Islet precursor cell (in vitro differentiated cells): ENCODE measurements around the gene TNPO2.
A peak's percentile ranks its signal among the peaks of the same experiment; 100 is the strongest.
"Not testable (repeated sequence)": the region's sequence is repeated elsewhere in the genome, so short reads cannot be mapped to it uniquely, and the experiment has no call there.

Experiments used
- DNase-seq: peaks from one replicate; pipeline ENCODE4 v3.0.0-alpha.2; 2018

Gene TNPO2

DNA sequence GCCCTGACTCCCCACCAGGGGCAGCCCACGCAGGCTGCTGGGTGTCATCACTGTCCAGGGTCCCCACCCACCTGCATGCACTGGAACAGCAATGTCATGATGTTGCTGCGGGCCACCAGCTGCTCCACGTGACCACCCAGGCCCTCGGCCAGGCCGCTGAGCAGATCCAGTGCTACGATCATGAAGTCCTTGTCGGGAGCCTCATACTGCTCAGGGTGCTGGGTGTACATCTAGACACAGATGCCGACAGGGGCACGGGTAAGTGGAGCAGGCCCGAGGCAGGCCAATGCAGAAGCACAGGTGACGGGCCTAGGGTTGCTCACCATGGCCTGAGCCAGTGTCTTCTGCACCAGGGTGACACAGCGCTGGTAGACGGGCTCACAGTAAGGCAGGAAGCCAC, 18.6 kb downstream of the TNPO2 start:
- no peak for DNase-seq

DNA sequence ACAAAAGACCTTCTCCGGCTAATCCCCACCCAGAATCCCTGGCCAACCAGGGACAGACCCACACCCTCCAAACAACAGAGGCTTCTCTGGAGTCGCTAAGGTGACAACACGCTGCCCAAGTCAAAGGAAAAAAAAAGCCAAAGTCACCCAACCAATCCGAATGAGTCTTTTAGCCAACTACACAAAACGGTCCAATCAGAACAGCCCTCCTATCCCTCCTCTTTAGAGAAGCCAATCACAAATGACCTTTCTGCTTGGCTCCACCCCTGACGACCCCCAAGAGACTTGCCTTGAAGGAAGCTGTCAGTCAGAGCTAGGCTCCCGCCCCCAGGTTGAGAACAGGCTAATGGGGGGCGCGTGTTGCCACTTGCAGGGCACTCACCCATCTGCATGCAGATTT, 20.7 kb downstream of the TNPO2 start:
- DNase-seq = peak; percentile 84

DNA sequence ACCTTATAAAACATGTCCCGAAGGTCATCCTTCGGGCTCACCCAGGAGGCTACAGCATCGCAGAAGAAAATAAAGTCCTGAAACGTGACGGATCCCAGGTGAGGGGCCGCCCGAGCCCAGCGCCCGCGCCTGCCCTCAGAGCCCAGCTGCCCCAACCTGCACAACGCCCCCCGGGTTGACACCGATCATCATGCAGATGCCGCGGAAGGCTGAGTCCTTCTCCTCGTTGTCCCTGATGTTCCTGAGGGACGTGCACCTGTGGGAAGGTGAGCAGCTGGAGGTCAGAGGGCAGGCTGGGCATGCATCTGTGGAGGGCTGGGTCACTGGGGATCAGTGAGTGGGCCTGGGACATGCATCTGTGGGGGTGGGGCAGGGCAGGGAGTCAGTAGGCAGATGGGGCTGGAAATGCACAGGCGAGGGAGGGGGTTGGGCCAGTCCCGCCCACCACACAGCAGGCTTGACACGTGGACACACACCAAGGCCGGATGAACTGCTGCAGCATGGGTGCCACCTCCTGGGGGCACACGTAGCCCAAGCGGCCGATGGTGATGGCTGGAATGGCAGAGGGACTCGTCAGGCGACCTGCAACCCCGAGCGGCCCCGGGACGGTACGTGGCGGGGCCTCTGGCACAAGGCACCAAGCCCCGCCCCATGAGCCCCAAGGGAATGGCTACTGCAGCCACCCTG, 22.0 kb downstream of the TNPO2 start:
- DNase-seq = no peak

GRCh38 chr19:12698138-12698537, 25.6 kb downstream of the TNPO2 start:
- DNase-seq = no peak

- not testable (repeated sequence) for DNase-seq
Observed at GRCh38 chr19:12697425-12697824, 26.3 kb downstream of the TNPO2 start.

DNA sequence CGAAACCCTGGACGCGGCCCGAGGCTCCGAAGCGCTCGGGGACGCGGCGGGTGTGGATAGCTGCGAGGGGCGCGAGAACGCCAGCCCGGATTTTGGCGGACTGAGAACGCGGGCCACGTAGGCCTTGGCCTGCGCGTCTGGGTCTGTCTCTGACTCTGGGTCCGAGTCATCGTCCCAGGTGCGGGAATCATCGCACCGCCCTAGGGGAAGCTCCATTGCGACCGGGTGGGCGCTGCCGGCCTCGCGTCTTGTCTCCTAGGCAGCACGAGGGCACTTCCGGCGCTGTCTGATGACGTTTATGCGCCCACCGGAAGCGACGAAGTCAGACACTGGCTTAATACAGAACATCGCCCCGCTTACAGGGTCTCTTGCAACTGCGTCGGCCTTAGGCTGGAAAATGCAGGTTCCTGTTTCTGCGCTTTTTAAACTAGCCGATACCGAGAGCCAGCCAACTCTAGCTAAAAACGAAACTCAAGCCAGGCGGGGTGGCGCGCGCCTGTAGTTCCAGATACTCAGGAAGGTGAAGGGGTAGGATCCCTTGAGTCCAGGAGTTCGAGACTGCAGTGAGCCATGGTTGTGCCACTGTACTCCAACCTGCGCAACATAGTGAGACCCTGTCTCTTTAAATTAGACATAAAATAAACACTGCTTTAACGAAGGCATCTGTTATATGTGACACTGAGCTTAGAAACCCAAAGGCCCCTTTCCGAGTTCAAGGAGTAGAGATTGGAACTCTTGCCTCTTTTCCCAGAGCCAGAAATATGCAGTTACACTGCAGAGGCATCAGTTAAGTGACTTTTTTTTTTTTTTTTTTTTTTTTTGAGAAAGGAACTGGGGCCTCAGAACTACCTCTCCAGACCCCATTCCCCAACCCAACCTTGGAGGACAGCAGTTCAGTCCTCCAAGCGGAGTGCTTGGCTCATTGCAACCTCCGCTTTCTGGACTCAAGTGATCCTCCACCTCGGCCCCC, 27.1 kb downstream of the TNPO2 start, which contains the start of gene FBXW9:
Gene FBXW9 (minus strand): TSS at position 266 of the 970 bp plus-strand sequence. CDS start 50 bp downstream, at position 216.
- DNase-seq = peak; percentile 97

DNA sequence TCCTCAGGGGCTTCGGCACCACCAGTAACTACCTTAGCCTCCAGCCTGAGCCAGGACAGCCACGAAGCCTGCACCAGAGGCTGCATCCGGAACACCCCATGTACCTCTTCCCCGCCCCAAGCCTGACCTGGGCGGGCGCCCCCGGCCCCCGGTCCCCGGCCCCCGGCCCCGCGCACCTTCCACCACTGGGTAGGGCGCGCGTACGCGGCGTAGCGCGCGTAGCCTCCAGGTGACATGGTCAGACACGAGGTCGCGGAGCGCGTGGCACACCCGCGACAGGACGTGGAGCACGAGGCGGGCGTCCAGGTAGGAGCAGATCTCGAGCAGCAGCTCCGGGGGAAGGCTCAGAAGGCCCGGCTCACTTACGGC, 27.8 kb downstream of the TNPO2 start:
- peak; percentile 46 for DNase-seq

DNA sequence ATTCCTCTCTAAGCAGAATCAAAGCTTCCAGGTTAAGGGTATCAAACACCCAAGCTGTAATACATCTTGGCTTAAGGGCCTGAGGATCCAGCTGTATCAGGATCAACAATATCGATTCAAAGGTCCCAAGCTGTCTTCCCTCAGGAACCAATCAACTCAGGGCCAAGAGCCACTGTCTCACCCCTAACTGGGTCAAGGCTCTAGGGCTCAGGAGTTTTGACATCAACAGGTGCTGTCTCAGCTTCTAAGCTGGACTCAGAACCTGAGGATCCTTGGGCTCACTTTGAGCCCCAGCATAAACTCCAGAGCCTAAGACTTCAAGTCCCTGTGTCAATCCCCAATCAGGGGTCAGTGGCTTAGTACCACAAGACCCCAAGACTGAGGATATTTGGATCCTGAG, 28.2 kb downstream of the TNPO2 start:
- DNase-seq = no peak

- no peak for DNase-seq
Observed at GRCh38 chr19:12695096-12695495, 28.6 kb downstream of the TNPO2 start.

DNA sequence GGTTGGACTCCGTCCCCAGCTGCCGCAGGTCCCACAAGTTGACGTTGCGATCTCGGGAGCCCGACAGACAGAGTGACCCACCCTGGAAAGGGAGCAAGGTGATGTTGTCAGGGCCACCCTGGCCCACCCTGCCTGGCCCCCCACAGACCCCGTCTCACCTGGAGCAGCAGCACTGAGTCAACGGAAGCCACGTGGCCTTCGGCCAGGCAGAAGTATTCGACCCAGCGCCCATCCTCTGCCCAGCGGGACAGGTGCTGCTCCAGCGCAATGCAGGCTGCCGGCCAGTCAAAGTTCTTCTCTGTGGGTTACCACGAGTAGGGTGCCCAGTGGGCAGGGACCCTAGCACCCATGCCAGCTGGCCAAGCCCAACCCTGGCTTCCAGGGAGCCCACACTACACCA, 29.1 kb downstream of the TNPO2 start:
- DNase-seq = peak; percentile 43

DNA sequence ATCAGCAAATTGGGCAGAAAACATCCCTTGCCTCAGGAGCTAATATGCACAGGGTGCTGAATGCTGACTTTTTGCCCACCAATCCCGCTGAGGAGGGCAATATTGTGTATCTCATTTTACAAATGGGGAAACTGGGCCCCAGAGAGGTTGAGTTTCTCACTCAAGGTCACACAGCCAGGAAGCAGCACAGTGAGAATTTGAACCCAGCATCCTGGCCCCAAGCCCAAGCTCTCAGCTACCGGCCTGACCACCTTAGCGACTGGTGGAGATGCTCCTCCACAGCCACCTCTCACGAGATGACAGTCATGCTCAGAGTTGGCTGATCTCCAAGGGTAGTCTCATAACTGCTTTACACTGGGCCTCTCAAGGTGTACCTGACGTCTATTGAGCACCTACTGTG, 30.8 kb downstream of the TNPO2 start:
- DNase-seq = no peak

- peak; percentile 51 for DNase-seq
Observed at GRCh38 chr19:12689581-12690216, 34.0 kb downstream of the TNPO2 start.

- no peak for DNase-seq
Observed at GRCh38 chr19:12689012-12689411, 34.7 kb downstream of the TNPO2 start.

- DNase-seq = no peak
Observed at GRCh38 chr19:12687496-12688196, 36.1 kb downstream of the TNPO2 start, which contains the start of gene GNG14. Gene GNG14, plus strand, starts transcription at chr19:12687998. Its CDS starts 51 bp downstream, at chr19:12688049.

DNA sequence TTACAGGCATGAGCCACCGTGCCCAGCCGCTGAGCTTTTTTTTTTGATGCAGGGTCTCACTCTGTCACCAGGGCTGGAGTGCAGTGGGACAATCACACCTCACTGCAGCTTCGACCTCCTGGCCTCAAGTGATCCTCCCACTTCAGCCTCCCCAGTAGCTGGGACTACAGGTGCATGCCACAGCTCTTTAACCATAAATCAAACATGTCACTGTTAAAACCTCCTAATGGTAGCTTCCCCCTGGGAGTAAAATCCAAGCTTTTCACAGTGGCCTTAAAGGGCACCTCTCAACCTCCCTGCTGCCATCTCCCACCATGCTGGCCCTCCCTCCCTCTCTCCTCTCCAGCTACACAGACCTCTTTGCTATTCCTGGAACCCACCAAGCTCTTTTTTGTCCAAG, 37.9 kb downstream of the TNPO2 start:
- no peak for DNase-seq

DNA sequence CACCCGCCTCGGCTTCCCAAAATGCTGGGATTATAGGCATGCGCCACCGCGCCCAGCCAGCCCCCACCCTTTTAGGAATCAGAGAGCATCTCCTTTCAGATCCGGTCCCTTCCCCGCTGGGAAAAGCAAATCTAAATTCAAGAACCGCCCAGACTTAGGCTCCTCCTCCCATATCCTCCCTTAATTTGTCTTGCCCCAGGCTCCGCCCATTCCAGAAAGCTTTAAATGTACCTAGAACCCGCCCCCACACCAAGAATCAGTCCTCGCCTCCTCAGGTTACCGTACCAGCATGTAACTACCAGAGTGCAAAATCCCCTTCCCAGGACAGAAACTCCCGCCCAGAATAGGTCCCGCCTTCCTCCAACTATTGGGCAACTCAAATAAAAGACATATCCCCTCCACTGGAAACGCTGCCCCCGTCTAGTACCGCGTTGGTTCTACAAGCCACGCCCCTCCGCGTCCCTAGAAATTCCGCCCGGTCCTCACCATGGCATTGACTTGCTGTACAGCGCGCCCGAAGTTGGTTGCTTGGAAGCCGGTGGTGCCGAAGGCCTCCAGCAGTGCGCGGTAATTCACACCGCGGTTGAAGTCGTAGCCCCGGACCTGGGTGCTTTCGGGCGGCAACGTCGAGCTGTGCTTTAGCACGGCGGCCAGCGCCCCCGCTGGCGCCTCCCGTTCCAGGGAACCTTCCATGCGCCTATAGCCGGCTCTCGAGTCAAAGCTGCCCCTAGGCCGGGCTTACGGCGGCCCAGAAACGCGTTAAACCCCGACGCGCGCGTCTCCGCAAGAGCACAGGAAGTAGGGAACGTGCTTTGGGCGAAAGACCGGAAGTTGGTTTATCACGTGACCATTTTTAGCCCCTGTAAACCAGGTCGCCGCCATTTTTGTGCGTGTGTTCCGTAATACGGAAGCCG, 42.4 kb downstream of the TNPO2 start, which contains the start of gene DHPS:
Gene DHPS (minus strand): TSS at position 807 of the 914 bp plus-strand sequence. CDS start 114 bp downstream, at position 693.
- peak; percentile 99 for DNase-seq

DNA sequence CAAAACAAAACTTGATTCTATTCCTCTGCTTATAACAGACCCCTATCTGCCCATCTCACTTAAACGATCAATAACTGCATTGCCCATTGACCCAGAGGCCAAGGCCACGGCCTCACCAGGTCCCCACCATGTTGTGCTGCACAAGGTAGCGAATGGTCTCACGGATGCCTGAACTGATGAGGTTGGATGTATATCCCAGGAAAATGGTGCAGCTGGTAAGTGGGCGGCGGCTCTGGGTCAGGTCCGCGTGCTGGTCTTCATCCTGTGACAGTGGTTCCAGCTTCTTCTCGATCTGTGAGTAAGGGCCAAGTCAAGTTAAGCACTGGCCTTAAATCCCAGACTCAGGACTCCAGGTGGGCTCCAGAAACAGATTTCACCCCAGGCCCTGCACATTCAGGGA, 43.7 kb downstream of the TNPO2 start:
- DNase-seq = peak; percentile 47

GRCh38 chr19:12678039-12678438, 45.7 kb downstream of the TNPO2 start:
- DNase-seq = not testable (repeated sequence)

- peak; percentile 49 for DNase-seq
Observed at GRCh38 chr19:12676928-12677327, 46.8 kb downstream of the TNPO2 start.

- DNase-seq = peak; percentile 95
Observed at GRCh38 chr19:12676384-12676792, 47.3 kb downstream of the TNPO2 start.

DNA sequence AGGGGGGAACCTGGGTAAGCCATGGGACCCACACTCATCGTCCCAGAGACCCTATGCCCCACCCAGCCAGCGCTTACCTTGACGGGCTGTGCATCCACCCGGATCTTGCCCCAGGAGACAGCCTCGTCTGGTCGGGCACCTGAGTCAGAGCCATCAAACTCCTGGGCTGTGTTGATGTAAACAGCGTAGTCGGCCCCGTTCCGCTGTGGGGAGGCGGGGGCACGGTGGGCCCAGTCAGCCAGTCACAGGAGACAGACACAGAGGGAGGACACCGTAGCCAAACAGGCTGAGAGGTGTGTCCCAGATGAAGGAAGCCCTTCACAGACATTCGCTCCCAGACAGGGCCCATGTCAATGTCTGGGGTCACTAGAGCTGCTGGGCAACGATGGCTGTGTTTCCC, 47.8 kb downstream of the TNPO2 start:
- DNase-seq = peak; percentile 46
